NCI-H226 (cell line): Measurements from ENCODE around the gene VEGFB.

Source experiments
- DNase-seq: peaks from one replicate; pipeline ENCODE4 v3.0.0-alpha.2; 2015

The VEGFB gene

GRCh38 chr11:64284962-64285884, 50.8 kb downstream of the VEGFB start, which contains the start of gene GPR137:
Gene GPR137, plus strand, starts transcription at chr11:64285848. Its CDS starts 677 bp downstream, at chr11:64286525.
- DNase-seq: peak; percentile 85

GRCh38 chr11:64285885-64286800, 51.8 kb downstream of the VEGFB start:
- no peak for DNase-seq

GRCh38 chr11:64286801-64287159, 52.4 kb downstream of the VEGFB start:
- DNase-seq: no peak

- no peak for DNase-seq
Measured at GRCh38 chr11:64287676-64288352, 53.4 kb downstream of the VEGFB start.

DNA sequence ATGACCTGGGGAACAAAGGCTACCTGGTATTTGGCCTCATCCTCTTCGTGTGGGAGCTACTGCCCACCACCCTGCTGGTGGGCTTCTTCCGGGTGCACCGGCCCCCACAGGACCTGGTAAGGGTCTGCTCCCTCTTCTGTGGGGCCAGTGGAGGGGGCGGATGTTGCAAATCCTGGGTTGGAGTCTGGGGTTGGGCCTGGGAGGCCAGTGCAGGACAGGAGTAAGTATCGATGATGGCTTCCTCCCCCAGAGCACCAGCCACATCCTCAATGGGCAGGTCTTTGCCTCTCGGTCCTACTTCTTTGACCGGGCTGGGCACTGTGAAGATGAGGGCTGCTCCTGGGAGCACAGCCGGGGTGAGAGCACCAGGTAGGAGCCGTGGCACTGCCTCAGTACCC, 54.0 kb downstream of the VEGFB start:
- no peak for DNase-seq
